Testis (tissue), 3 donors: ENCODE results near the gene ZNF438. TPM values are rescaled to one million over a fixed set of nuclear protein-coding genes. Genes with fewer than 3 reads are reported as not detected.
A peak's percentile ranks its signal among the peaks of the same experiment; 100 is the strongest.
"Not testable (repeated sequence)": the region's sequence is repeated elsewhere in the genome, so short reads cannot be mapped to it uniquely, and the experiment has no call there.

Experiments used
- DNase-seq: peaks from one replicate; pipeline ENCODE4 v3.0.0-alpha.2; 2019
- H3K27ac ChIP-seq, 2 donors: fragments of 200-600 bp; sonication (generic); one replicate each; pipeline ENCODE4 v1.5.1; 2019
- H3K27me3 ChIP-seq: fragments of 200-600 bp; sonication (generic); one replicate; pipeline ENCODE4 v1.5.1; 2019
- H3K36me3 ChIP-seq: fragments of 200-600 bp; sonication (generic); one replicate; pipeline ENCODE4 v1.5.1; 2017; ENCODE audit warnings: low read depth; ENCODE audit errors: missing control alignments
- H3K4me1 ChIP-seq: fragments of 200-600 bp; sonication (generic); one replicate; pipeline ENCODE4 v1.5.1; 2019
- H3K4me3 ChIP-seq, 2 donors: fragments of 200-600 bp; sonication (generic); one replicate each; pipeline ENCODE4 v1.5.1; 2017 to 2019
- H3K9me3 ChIP-seq: fragments of 200-600 bp; sonication (generic); one replicate; pipeline ENCODE4 v1.5.1; 2017
- CTCF ChIP-seq, 3 experiments: fragments of 450-650 bp in 2 of 3; fragments of 200-600 bp in 1 of 3; sonication (generic) in 1 of 3; IDR thresholded peaks; one replicate each; pipeline ENCODE4 v1.5.1; 2016 to 2019; ENCODE audit warnings: antibody characterized with exemption in 3 of 3, mild to moderate bottlenecking in 2 of 3, moderate library complexity in 1 of 3
- POLR2A ChIP-seq: fragments of 450-650 bp; IDR thresholded peaks from one replicate; pipeline ENCODE4 v1.6.1; 2017; ENCODE audit warnings: antibody characterized with exemption, mild to moderate bottlenecking, moderate library complexity
- WGBS, 2 donors: methylation state at CpG; one replicate each; pipeline ENCODE4 v1.1.5; 2018; 5-methylcytosine and 5-hydroxymethylcytosine counted together
- intact Hi-C: fragments of 100-400 bp; cut with DNase I; formaldehyde crosslinking; loops from one replicate; pipeline ENCODE4 v1.15.1; 2023; ENCODE audit warnings: low total_unique reads
- polyA plus RNA-seq: library from polyadenylated mRNA; stranded (reverse); fragments of 350-450 nt; fragmentation: Illumina TruSeq; extraction: RNeasy Lipid Tissue Mini Kit (QIAGEN cat#74804); gene quantifications from one replicate; pipeline ENCODE4 v1.2.3, GENCODE V29; 2014; ENCODE audit warnings: low read depth, low replicate concordance; ENCODE audit not compliant: insufficient read depth
- total RNA-seq, 2 donors: library from RNA; depleted of rRNA; stranded (reverse); fragments of >200 nt; gene quantifications; one replicate each; pipeline ENCODE4 v1.2.3, GENCODE V29; 2016

Gene ZNF438
- total and polyA plus RNA-seq, 3 donors from 2014 or later: 15.3 to 17.8 (median 16.2) TPM

GRCh38 chr10:31030260-31030659, 1.4 kb downstream of the ZNF438 start:
- Histone ChIP-seq H3K36me3 (no peaks in the 10 kb centered on the region), H3K4me3 (no peak overlapping the region), H3K4me1 (peaks cover 17% of the 10 kb centered on the region), H3K27ac (peak overlapping the region in 1 of 2 donors; percentile 100), H3K27me3 (no peaks in the 10 kb centered on the region), H3K9me3 (no peaks in the 10 kb centered on the region)
- WGBS, 2 donors: 24 to 28% methylated on average over 8 of the region's 8 CpGs
- TF ChIP-seq CTCF (IDR thresholded peaks at IDR 0.05): no peak
- DNase-seq: no peak
- intact Hi-C loops: loop anchor here (10.0 kb wide), 1 partner anchor 245 kb away; no protein-coding TSS in a partner anchor

- no peak for DNase-seq
- TF ChIP-seq CTCF (IDR thresholded peaks at IDR 0.05) (no peak), POLR2A (no peak)
- WGBS, 2 donors: 79 to 83% methylated on average over 2 of the region's 2 CpGs
- Histone ChIP-seq H3K27me3 (no peaks in the 10 kb centered on the region), H3K27ac (no peak overlapping the region), H3K4me1 (peaks cover 17% of the 10 kb centered on the region), H3K36me3 (no peaks in the 10 kb centered on the region), H3K9me3 (no peaks in the 10 kb centered on the region), H3K4me3 (no peak overlapping the region)
- intact Hi-C loops: loop anchor here (10.0 kb wide), 1 partner anchor 223 kb away; no protein-coding TSS in a partner anchor
Measured at GRCh38 chr10:31028081-31028480, 3.6 kb downstream of the ZNF438 start.

- 79 to 100% methylated on average over 1 of the region's 1 CpG for WGBS, 2 donors
- H3K9me3 ChIP-seq: not testable (repeated sequence)
- intact Hi-C loops: loop anchor here (10.0 kb wide), 1 partner anchor 221 kb away; no protein-coding TSS in a partner anchor
Measured at GRCh38 chr10:31026279-31026678, 5.4 kb downstream of the ZNF438 start.

GRCh38 chr10:31025142-31025541, 6.5 kb downstream of the ZNF438 start:
- H3K27me3 ChIP-seq: no peaks in the 10 kb centered on the region
- H3K9me3 ChIP-seq: no peaks in the 10 kb centered on the region
- no peaks in the 10 kb centered on the region for H3K36me3 ChIP-seq
- TF ChIP-seq POLR2A (no peak), CTCF (IDR thresholded peaks at IDR 0.05) (no peak)
- H3K4me3 ChIP-seq: no peak overlapping the region
- peaks cover 8% of the 10 kb centered on the region for H3K4me1 ChIP-seq
- DNase-seq: no peak
- H3K27ac ChIP-seq: no peak overlapping the region
- intact Hi-C loops: loop anchor here (10.0 kb wide), 1 partner anchor 220 kb away; no protein-coding TSS in a partner anchor

More at GRCh38 chr10:31026279-31026678, 5.4 kb downstream of the ZNF438 start:
- H3K27me3 ChIP-seq, H3K4me3 ChIP-seq, H3K27ac ChIP-seq, H3K36me3 ChIP-seq, DNase-seq: not testable (repeated sequence)
- H3K4me1 ChIP-seq: peaks cover 17% of the 10 kb centered on the region

- intact Hi-C loops: loop anchor here (10.0 kb wide), 1 partner anchor 219 kb away; no protein-coding TSS in a partner anchor
- Histone ChIP-seq H3K4me1 (peaks cover 11% of the 10 kb centered on the region), H3K27ac (no peak overlapping the region), H3K9me3 (no peaks in the 10 kb centered on the region), H3K36me3 (no peaks in the 10 kb centered on the region), H3K27me3 (no peaks in the 10 kb centered on the region), H3K4me3 (no peak overlapping the region)
- no peak for DNase-seq
- TF ChIP-seq POLR2A (no peak), CTCF (IDR thresholded peaks at IDR 0.05) (no peak)
- WGBS, 2 donors: 87 to 93% methylated on average over 5 of the region's 5 CpGs
Measured at GRCh38 chr10:31023558-31023957, 8.1 kb downstream of the ZNF438 start.
